Activated CD4-positive, alpha-beta T cell treated with anti-CD3 and anti-CD28 coated beads, Interleukin-2, amount 10 ng/mL, durations not matched to agents 7 days and 5 days (primary cell): ENCODE results near the gene ASPG. TPM values are rescaled to one million over a fixed set of nuclear protein-coding genes. Genes with fewer than 3 reads are reported as not detected.

Experiments
- CTCF ChIA-PET: fragments of 350-600 bp; sonication (Branson Sonifier 250); formaldehyde crosslinking; loops from one replicate; lab custom pipeline; 2021; ENCODE audit warnings: antibody characterized with exemption; lab: Charles Lee
- POLR2A ChIA-PET: fragments of 350-600 bp; sonication (Branson Sonifier 250); formaldehyde crosslinking; loops from one replicate; lab custom pipeline; 2021; ENCODE audit warnings: antibody characterized with exemption; lab: Charles Lee
- DNase-seq: peaks from one replicate; pipeline ENCODE4 v3.0.0-alpha.2; 2020
- H3K27ac Mint-ChIP-seq: one replicate; pipeline ENCODE4 v1.8.0; 2021; ENCODE audit warnings: mild to moderate bottlenecking, moderate library complexity, mixed read lengths
- H3K27me3 Mint-ChIP-seq: one replicate; pipeline ENCODE4 v1.8.0; 2021; ENCODE audit warnings: mixed read lengths
- H3K36me3 Mint-ChIP-seq: one replicate; pipeline ENCODE4 v1.8.0; 2021; ENCODE audit warnings: low read depth, mixed read lengths
- H3K4me1 Mint-ChIP-seq: one replicate; pipeline ENCODE4 v1.8.0; 2021; ENCODE audit warnings: mixed read lengths
- H3K4me3 Mint-ChIP-seq: one replicate; pipeline ENCODE4 v1.8.0; 2021; ENCODE audit warnings: mild to moderate bottlenecking, moderate library complexity, mixed read lengths
- H3K9me3 Mint-ChIP-seq: one replicate; pipeline ENCODE4 v1.8.0; 2021; ENCODE audit warnings: mixed read lengths
- total RNA-seq, 2 experiments: library from RNA; stranded (reverse); gene quantifications; one replicate each; pipeline ENCODE4 v1.2.3, GENCODE V29; 2021

The ASPG gene
- total RNA-seq, 2 experiments from 2014 or later, result not detected

DNA sequence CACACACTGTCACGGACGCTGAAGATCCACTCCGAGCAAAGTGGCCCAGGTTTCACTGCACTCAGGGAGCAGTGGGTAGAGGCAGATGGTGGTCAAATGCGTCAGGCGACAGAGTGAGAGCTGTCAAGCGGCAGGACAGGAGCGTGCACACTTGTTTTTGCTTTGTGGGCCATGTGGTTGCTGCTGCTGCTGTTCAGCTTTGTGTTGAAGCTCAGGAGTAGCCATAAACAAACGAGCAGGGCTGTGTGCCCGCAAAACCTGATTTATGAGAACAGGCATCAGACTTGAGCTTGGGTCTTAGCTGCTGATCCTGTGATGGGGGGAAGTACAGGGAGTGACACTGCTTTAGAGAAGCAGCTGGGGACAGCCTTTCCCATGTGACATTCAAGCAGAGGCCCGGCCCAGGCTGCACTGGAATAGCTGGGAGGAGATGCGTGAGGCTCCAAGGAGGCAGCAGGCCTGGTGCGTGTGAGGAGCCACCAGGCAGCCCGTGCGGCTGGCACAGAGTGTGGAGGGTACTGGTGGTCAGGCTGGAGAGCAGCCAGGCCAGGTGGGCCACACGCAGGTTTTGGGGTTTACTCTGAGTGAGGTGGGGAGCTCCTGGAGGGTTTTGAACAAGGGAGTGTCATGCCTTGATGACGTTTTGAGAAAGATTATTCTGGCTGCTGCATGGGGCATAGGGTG lies 31.1 kb upstream of the ASPG start:
- Mint-ChIP-seq H3K27ac (no peak overlapping the region), H3K27me3 (peaks cover 27% of the 10 kb centered on the region), H3K4me1 (no peaks in the 10 kb centered on the region), H3K9me3 (no peaks in the 10 kb centered on the region), H3K36me3 (no peaks in the 10 kb centered on the region), H3K4me3 (no peak overlapping the region)
- POLR2A ChIA-PET, result no interaction called here
- CTCF ChIA-PET, result no interaction called here
- DNase-seq, result no peak

- Mint-ChIP-seq H3K27ac (no peak overlapping the region), H3K27me3 (peaks cover 24% of the 10 kb centered on the region), H3K9me3 (peaks cover 4% of the 10 kb centered on the region), H3K36me3 (no peaks in the 10 kb centered on the region), H3K4me3 (no peak overlapping the region), H3K4me1 (no peaks in the 10 kb centered on the region)
- ChIA-PET POLR2A (no interaction called here), CTCF (no interaction called here)
- DNase-seq, result no peak
Observed at GRCh38 chr14:104062281-104062680, 23.2 kb upstream of the ASPG start.

GRCh38 chr14:104064003-104064402 lies 21.5 kb upstream of the ASPG start:
- POLR2A ChIA-PET, result no interaction called here
- peaks cover 7% of the 10 kb centered on the region for H3K9me3 Mint-ChIP-seq
- DNase-seq, result no peak
- H3K27me3 Mint-ChIP-seq, result peaks cover 20% of the 10 kb centered on the region
- CTCF ChIA-PET, result no interaction called here
- H3K4me1 Mint-ChIP-seq, result no peaks in the 10 kb centered on the region
- H3K27ac Mint-ChIP-seq, result no peak overlapping the region
- no peaks in the 10 kb centered on the region for H3K36me3 Mint-ChIP-seq
- no peak overlapping the region for H3K4me3 Mint-ChIP-seq

GRCh38 chr14:104066279-104066678 lies 19.2 kb upstream of the ASPG start:
- Mint-ChIP-seq H3K27me3 (peaks cover 14% of the 10 kb centered on the region), H3K9me3 (peaks cover 7% of the 10 kb centered on the region), H3K4me1 (no peaks in the 10 kb centered on the region), H3K4me3 (no peak overlapping the region), H3K27ac (no peak overlapping the region), H3K36me3 (no peaks in the 10 kb centered on the region)
- DNase-seq, result no peak
- ChIA-PET CTCF (interaction anchor here (1.1 kb wide), 1 partner anchor 12 kb away, joined by 4 read pairs; no protein-coding TSS in a partner anchor), POLR2A (no interaction called here)

- H3K9me3 Mint-ChIP-seq, result peaks cover 7% of the 10 kb centered on the region
- peaks cover 13% of the 10 kb centered on the region for H3K27me3 Mint-ChIP-seq
- DNase-seq, result no peak
- H3K4me3 Mint-ChIP-seq, result no peak overlapping the region
- H3K36me3 Mint-ChIP-seq, result no peaks in the 10 kb centered on the region
- no peak overlapping the region for H3K27ac Mint-ChIP-seq
- ChIA-PET CTCF (interaction anchor here (0.6 to 1.1 kb wide), 2 partner anchors 11 to 1301 kb away, joined by 4 read pairs; no protein-coding TSS in a partner anchor), POLR2A (no interaction called here)
- H3K4me1 Mint-ChIP-seq, result no peaks in the 10 kb centered on the region
Observed at GRCh38 chr14:104066719-104067295, 18.7 kb upstream of the ASPG start.

- no peak overlapping the region for H3K27ac Mint-ChIP-seq
- CTCF ChIA-PET, result interaction anchor here (2.3 kb wide), 1 partner anchor 9 kb away, joined by 5 read pairs; no protein-coding TSS in a partner anchor
- H3K9me3 Mint-ChIP-seq, result peaks cover 19% of the 10 kb centered on the region
- DNase-seq, result no peak
- no peak overlapping the region for H3K4me3 Mint-ChIP-seq
- peaks cover 13% of the 10 kb centered on the region for H3K27me3 Mint-ChIP-seq
- H3K4me1 Mint-ChIP-seq, result peaks cover 4% of the 10 kb centered on the region
- H3K36me3 Mint-ChIP-seq, result peaks cover 2% of the 10 kb centered on the region
- POLR2A ChIA-PET, result no interaction called here
Observed at GRCh38 chr14:104069541-104069940, 16.0 kb upstream of the ASPG start.

DNA sequence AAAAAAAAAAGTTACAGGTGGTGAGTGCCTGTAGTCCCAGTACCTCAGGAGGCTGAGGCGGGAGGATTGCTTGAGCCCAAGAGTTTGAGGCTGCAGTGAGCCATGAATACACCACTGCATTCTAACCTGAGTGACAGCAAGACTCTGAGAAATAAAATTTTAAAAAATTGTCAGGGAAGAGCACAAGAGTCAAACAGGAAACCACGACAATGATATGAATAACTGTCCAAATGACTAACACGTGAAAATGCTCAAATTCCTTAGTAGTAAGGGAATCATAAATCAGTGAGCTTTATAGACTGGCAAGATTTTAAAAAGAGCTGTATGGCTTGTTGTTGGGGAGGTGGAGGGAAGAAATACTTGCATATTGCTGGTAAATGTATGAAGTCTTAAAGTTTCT lies 12.9 kb upstream of the ASPG start:
- H3K4me3 Mint-ChIP-seq, result no peak overlapping the region

DNA sequence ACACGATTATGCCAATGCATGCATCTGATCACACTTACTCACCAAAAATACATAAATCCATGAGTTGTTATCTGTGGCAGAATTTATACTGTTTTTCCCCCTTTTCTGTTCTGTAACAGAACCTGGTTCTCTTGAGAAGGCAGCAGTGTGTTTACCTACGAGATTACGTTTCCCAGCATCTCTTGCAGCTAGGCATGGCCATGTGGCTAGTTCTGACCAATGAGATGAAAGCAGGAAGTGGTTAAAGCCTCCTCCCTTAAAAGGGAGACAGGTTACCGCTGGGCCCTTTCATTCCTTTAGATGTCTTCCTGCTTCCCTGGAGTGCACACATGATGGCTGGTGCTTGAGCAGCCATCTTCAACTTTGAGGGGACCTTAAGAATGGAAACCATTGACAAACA lies 11.7 kb upstream of the ASPG start:
- Mint-ChIP-seq H3K27me3 (peaks cover 9% of the 10 kb centered on the region), H3K9me3 (peaks cover 12% of the 10 kb centered on the region), H3K4me3 (no peak overlapping the region), H3K27ac (no peak overlapping the region), H3K4me1 (peaks cover 17% of the 10 kb centered on the region), H3K36me3 (peaks cover 2% of the 10 kb centered on the region)
- CTCF ChIA-PET, result no interaction called here
- no peak for DNase-seq
- POLR2A ChIA-PET, result no interaction called here

More for the DNA sequence above, 12.9 kb upstream of the ASPG start:
- CTCF ChIA-PET, result no interaction called here
- POLR2A ChIA-PET, result no interaction called here
- peaks cover 12% of the 10 kb centered on the region for H3K9me3 Mint-ChIP-seq
- no peak for DNase-seq
- peaks cover 9% of the 10 kb centered on the region for H3K27me3 Mint-ChIP-seq
- peaks cover 2% of the 10 kb centered on the region for H3K36me3 Mint-ChIP-seq
- H3K4me1 Mint-ChIP-seq, result peaks cover 9% of the 10 kb centered on the region
- H3K27ac Mint-ChIP-seq, result no peak overlapping the region

DNA sequence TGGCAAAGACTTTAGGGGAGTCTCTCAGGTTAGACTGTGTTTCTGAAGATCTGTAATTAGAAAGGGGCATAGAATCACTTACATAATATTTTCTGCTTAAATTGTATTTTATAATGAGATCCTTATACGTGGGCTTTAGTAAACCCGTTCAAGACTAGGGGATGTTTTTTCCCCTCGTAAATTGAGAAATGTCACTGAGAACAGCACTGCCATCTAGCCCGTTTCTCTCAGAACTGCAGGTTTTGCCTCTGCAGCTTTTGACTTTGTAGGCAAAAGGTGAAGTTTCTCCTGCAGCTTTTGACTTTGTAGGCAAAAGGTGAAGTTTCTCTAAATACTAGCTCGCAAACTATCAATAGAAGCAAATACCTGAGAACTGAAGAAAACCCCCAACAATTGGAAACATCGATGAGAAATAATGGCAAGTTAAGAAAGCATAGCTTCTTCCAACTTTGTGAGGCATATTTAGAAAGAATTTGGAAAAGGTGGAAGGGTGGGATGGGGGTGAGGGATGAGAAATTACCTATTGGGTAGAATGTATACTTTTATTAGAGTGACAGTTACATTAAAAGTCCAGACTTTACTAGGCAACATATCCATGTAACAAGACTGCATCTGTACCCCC lies 9.9 kb upstream of the ASPG start:
- POLR2A ChIA-PET, result no interaction called here
- peaks cover 12% of the 10 kb centered on the region for H3K9me3 Mint-ChIP-seq

GRCh38 chr14:104076743-104077142 lies 8.8 kb upstream of the ASPG start:
- CTCF ChIA-PET, result interaction anchor here (0.6 to 1.2 kb wide), 2 partner anchors 38 to 1135 kb away, joined by 3 to 5 read pairs; no protein-coding TSS in a partner anchor
- Mint-ChIP-seq H3K4me1 (peaks cover 17% of the 10 kb centered on the region), H3K27ac (no peak overlapping the region), H3K36me3 (peaks cover 2% of the 10 kb centered on the region), H3K9me3 (peaks cover 12% of the 10 kb centered on the region), H3K27me3 (peaks cover 5% of the 10 kb centered on the region), H3K4me3 (peak overlapping the region; percentile 14)
- POLR2A ChIA-PET, result no interaction called here
- peak; percentile 27 for DNase-seq

More for the DNA sequence above, 9.9 kb upstream of the ASPG start:
- no peak for DNase-seq
- H3K27me3 Mint-ChIP-seq, result peaks cover 5% of the 10 kb centered on the region
- no peak overlapping the region for H3K4me3 Mint-ChIP-seq
- no peak overlapping the region for H3K27ac Mint-ChIP-seq
- H3K36me3 Mint-ChIP-seq, result peaks cover 2% of the 10 kb centered on the region
- peaks cover 17% of the 10 kb centered on the region for H3K4me1 Mint-ChIP-seq
- CTCF ChIA-PET, result no interaction called here

GRCh38 chr14:104078031-104078455 lies 7.5 kb upstream of the ASPG start:
- POLR2A ChIA-PET, result no interaction called here
- peak overlapping the region; percentile 6 for H3K27ac Mint-ChIP-seq
- peaks cover 7% of the 10 kb centered on the region for H3K9me3 Mint-ChIP-seq

DNA sequence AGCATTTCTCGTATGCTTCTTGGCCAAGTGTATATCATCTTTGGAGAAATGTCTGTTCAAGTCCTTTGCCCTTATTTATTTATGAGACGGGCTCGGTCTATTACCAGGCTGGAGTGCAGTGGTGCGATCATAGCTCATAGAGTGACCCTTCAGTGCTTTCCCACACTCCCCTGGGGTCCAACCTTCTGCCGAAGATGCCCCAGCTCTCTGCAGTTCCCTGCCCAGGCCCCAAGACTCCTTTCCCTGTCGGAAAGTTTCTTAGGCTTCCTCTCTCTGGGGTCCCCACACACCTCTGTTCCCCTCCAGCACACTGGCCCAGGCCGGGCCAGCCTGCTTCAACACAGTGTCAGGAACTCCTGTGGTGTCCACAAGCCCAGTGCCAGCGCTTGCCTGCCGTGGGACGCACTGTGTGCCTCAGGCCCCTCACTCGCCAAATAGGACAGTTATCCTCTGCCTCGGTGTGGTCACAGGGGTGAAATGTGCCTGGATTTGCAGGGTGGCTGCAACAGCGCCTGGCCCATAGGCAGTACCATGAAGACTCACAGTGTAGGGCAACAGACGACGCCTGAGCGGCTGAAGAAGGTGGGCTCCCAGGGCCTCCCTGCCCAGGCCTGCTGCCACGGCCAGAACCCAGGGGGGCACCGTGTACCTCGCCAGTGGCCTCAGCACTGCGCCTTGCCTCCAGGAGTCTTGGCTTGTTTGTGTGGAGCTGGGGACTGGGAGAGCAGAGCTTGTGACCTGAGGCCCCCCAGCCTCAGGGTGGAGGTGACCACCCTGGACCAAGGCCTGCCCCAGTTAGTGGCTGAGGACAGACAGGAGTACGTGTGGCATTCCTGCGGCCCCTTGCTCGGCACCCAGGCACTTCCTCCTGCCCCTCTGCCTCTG lies 4.9 kb upstream of the ASPG start:
- CTCF ChIA-PET, result no interaction called here
- no peak for DNase-seq

More at GRCh38 chr14:104078031-104078455, 7.5 kb upstream of the ASPG start:
- peak; percentile 89 for DNase-seq
- no peak overlapping the region for H3K4me3 Mint-ChIP-seq
- H3K27me3 Mint-ChIP-seq, result peaks cover 3% of the 10 kb centered on the region
- peaks cover 13% of the 10 kb centered on the region for H3K4me1 Mint-ChIP-seq
- H3K36me3 Mint-ChIP-seq, result no peaks in the 10 kb centered on the region
- CTCF ChIA-PET, result interaction anchor here (0.6 to 1.7 kb wide), 19 partner anchors 8 to 855 kb away, joined by 3 to 16 read pairs (median 3); no protein-coding TSS in a partner anchor

More for the DNA sequence above, 4.9 kb upstream of the ASPG start:
- H3K4me3 Mint-ChIP-seq, result no peak overlapping the region
- peaks cover 7% of the 10 kb centered on the region for H3K27me3 Mint-ChIP-seq
- peaks cover 13% of the 10 kb centered on the region for H3K4me1 Mint-ChIP-seq
- no peaks in the 10 kb centered on the region for H3K9me3 Mint-ChIP-seq
- no peak overlapping the region for H3K27ac Mint-ChIP-seq
- H3K36me3 Mint-ChIP-seq, result no peaks in the 10 kb centered on the region
- POLR2A ChIA-PET, result no interaction called here
